Activated CD8-positive, alpha-beta memory T cell treated with anti-CD3 and anti-CD28 coated beads, Interleukin-2, amount 50 U/mL, for 1 hour (primary cell): ENCODE results near the gene SEMA4D.

Source experiments
- DNase-seq: peaks from one replicate; pipeline ENCODE4 v3.0.0-alpha.2; 2020; ENCODE audit errors: extremely low read depth

SEMA4D gene

DNA sequence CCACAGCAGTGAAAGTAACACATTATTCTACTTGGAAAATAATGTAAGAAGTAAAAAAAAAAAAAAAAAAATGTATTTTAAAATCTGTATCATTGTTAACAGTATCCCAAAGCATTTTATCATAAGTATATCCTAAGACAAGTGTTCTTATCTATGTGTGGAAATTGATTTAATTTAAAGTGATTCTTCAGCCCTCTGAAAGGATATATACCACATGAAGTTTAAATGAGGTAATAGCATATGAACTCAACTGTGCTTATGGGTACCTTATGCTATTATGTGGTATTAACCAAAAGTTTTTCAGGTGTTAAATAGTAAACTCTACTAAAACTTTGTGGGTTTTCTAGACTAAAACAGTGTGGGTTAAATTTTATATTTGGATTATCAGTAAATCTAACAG is 182.4 kb downstream of the SEMA4D start:
- DNase-seq = no peak

DNA sequence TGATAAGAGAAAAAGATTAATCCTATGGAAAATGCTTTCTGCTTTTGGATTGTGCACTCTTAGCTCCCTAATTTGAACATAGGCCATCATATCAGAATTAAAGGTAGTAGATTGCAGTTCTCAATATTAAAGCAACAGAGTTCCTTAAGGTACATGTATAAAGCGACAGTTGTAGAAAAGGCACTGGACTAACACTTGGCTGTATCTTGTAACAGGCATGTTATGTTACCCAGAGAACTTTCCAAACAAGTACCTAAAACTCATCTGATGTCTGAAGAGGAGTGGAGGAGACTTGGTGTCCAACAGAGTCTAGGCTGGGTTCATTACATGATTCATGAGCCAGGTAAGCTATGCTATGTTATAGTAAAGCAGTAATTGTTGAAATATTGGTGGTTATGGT is 183.0 kb downstream of the SEMA4D start:
- no peak for DNase-seq

DNA sequence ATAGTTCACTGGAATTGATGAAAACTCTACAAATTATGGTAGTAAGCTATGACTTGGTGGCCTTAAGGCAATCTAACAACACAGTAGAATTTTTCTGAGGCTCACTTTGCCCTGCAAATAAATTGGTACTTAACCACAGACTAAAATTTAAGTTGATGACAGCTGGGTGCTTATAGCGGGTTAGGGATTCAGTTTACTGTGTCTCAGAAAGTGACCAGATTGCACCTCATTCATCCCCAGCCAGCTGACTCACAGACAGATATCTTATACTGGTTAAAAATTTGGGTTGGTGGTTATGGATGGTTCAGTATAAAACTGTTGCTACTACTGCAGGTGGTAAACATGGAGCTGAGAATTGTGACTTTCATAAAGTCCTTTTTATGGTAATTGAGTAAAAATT is 184.1 kb downstream of the SEMA4D start:
- DNase-seq = no peak

DNA sequence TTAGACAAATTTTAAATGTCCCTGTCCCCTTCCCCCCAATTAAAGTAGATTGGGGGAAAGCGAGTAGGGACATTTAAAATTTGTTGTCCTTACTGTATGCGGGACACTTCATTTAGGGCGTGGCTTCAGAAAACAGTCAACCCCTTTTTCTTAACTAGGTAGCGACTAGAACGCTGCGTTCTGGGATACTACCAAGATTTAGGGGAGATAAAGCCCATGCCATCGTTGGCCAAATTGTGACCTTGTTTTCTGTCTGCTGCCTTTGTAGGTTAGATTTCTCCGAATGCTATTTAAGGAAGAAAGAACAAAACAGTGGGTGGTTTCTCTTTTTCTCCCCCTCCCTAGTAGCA is 185.7 kb downstream of the SEMA4D start:
- DNase-seq = no peak

DNA sequence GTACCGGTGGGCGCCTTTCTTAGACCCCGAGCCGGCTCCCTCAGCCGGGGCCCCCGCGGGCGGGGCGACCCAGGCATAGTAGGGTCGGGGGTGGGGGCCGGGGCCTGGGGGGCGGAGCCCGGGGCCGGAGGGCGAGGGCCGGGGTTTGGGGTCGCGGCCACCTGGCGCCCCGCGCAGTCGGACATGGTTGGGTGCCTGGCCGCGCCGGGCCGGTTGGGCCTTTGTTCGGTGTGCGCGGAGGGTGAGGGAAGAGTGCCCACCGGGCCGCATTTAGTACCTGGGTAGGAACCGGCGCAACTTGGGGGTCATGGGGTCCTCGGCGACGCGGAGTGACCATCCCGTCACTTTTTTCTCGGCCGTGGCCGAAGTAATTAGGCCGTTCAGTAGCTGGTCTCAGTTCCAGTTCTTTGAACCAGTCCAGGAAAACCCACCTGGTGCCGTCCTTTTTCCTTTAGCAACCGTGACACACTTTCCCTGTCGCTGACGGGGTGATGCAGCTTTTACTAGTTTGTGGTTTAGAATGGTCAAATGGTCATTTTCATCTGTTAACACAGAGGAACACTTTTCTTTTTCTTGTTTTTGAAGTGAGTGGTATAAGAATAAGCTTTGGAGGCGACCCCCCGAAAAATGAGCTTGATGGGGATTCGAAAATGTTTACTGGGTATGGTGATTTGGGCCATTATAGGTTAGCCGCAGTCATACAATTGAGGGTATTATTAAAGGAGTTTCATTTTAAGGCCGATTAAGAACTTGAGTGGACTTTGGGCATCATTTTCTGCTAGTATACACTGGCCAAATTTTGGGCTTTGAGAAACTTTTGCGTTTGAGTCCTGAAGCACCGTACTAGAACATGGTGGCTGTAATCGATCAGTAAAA is 186.3 kb downstream of the SEMA4D start:
- no peak for DNase-seq
